MM.1S (cell line): ENCODE results near the gene KCNH2.

Experiments
- EZH2 ChIP-seq: fragments of 300-600 bp; sonication (generic); optimal IDR thresholded peaks from 2 replicates; pipeline ENCODE3; 2017; ENCODE audit warnings: low read depth, mild to moderate bottlenecking, antibody characterized with exemption, low read length, mixed read lengths
- TF ChIP-seq, protein P1 (sequence below): fragments of 300-600 bp; sonication (generic); IDR thresholded peaks from 2 replicates; pipeline ENCODE4 v1.5.1; 2016; ENCODE audit warnings: antibody characterized with exemption, low read length, mixed read lengths

DNA sequence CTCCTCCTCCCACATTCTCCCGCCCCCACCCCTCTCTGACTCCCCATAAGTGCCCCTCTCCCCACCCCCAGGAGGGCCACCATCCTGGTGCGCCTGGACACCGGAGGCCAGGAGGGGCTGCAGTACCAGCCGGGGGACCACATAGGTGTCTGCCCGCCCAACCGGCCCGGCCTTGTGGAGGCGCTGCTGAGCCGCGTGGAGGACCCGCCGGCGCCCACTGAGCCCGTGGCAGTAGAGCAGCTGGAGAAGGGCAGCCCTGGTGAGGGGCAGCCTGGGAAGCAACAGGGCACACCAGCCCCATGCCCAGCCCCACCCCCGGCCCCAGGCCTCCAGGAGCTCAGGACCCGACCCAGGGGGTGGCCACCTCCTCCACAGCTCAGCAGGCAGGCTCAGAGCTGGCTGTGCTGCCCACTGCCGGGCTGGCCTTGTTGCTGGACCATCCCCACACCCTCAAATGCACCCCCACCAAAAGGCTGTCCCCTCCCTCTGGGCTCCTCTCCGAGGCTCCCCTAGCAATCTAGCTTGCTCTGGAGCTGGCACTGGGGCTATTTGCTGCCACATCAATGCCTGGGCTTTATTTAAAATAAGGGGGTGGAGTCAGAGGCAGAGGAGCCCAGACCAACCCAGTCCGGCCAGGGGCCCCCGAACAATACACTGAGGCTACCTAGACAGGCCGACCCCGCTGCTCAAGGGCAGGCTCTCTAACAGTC is 31.4 kb upstream of the KCNH2 start:
- TF ChIP-seq, protein P1, sequence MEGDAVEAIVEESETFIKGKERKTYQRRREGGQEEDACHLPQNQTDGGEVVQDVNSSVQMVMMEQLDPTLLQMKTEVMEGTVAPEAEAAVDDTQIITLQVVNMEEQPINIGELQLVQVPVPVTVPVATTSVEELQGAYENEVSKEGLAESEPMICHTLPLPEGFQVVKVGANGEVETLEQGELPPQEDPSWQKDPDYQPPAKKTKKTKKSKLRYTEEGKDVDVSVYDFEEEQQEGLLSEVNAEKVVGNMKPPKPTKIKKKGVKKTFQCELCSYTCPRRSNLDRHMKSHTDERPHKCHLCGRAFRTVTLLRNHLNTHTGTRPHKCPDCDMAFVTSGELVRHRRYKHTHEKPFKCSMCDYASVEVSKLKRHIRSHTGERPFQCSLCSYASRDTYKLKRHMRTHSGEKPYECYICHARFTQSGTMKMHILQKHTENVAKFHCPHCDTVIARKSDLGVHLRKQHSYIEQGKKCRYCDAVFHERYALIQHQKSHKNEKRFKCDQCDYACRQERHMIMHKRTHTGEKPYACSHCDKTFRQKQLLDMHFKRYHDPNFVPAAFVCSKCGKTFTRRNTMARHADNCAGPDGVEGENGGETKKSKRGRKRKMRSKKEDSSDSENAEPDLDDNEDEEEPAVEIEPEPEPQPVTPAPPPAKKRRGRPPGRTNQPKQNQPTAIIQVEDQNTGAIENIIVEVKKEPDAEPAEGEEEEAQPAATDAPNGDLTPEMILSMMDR, result 0 out of 2 replicates have a peak, but pooled peaks have one; percentile 21
- no peak for TF ChIP-seq EZH2
